Hippocampal formation (tissue), 2 donors: ENCODE data around the gene CNPY3.

Experiments used
- DNase-seq, 2 donors: peaks; one replicate each; lab custom pipeline; 2025; lab: John Stamatoyannopoulos, UW

Gene CNPY3

DNA sequence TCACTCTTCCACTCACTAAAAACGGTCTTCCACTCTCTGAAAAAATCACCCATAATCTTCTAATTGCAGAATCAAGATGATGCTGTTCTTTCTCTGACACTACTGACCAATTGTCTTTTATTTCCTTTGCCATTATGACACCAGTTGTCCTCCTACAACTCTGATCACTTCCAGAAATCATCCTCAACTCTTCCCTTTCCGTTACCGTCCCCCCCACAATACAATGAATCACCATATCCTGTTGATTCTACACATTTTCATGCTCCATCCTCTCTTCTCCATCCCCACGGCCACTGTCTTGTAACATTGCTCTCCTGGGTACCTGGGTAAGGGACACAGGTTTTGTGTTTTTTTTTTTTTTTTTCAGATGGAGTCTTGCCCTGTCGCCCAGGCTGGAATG, 52.6 kb downstream of the CNPY3 start:
- no peak for DNase-seq

DNA sequence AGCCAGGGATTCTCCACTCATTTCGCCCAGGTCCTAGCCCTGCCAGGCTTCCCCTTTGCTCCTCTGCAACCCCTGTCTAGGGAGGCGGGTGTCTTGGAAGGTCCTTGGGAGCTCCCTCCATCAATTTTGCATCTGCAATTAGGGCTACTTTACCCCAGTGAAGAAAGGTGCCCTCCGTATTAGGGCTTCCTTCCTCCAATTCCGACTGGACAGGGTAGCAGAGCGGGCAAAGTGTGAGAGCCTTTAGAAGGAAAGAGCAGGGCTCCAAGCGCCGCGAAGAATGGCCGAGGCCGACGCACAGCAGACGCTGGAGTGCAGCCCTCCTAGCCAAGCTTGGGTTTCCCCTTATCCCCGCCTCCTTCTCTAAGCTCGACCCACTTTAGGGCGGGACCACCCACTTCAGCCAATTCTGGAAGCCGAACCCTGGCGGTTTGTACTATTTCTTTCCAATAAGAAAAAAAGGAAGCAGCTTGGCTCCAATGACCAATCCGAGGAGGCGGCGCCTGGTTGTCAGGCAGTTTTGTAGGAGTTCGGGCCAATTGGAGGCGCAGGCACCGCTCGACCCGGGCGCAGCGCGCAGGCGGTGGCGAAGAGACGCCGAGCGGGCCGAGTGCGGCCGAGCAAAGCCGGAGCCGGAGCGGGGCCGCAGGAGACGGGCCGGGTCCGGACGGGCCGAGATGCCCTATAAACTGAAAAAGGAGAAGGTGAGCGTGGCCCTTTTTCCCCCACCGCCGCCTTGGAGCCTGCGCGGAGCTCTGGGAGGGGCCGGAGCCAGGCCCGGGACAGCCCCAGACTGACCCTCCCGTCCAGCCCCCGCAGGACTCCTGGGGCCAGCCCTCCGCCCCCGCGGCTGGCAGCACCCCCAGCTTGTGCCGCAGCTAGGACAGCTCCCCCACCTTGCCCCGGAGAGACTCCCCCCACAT, 55.0 kb downstream of the CNPY3 start, which contains the start of gene PPP2R5D:
TSS of gene PPP2R5D (plus strand) at position 570 of the 923 bp plus-strand sequence. CDS start at position 678, 108 bp downstream.
- peak; percentile 98 to 100 for DNase-seq

DNA sequence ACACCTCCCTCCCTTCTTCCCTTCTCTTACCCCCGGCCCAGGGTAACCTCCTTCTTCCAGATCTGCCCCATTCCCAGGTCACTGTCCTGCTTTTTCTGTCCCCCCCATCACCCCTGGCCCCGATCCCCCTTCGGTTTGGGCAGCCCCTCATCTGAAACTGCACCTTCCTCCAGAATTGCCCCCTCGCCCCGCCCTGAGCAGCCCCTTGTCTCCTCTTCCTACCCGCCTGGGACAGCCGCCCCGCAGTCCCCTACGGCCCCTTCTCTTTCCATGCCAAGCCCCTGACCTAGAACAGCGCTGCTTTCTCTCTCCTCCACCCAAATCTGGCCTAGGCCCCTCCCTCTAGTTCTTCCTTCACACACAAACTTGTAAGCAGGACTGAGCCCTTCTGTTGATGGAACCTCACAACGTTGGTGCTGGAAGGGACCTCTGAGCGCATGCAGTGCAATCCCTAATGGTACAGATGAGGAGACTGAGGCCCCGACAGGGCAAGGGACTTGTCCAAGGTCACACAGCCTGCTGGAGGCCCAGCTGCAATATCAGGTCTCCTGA, 55.7 kb downstream of the CNPY3 start:
- DNase-seq, result no peak

DNA sequence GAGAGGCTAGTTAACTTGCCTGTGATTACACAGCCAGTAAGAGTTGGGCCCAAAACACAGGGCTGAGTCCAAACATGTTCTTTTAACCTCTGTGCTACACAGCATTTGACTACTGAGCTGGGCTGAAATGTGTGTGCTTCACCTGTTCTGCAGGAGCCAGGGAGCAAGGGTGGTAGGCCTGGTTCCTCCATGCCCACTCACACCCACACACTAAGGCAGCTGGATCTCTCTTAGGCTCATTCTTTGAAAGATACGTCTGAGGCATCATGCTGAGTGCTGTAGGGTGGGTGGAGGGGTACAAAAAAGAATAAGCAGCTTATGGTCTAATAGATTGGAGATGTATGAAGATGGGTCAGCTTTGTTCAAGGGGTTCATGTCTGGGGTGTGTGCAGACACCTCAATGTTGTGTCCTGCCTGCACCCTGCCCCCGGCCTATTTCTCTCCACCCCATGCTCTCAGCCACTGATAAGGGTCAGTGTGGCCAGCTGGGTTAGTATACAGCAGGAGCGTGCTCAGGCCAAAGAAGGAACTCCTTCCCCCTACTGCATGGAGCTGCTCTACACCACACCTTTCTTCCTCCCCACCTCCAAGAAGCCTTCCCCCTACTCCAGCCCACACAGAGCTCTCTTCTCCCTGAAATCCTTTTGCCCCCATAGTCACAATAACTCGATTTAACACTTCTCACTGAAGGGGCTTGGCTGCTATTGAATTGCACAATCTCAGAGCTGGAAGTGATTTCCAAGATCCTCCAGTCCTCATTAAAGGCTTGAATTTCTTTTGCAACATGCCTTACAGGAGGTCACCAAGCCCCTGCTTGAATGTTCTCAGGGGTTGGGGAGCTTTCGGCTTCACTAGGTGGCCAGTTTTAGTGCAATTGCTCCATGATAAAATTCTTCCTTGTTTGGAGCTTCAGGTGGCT, 58.5 kb downstream of the CNPY3 start:
- no peak for DNase-seq

DNA sequence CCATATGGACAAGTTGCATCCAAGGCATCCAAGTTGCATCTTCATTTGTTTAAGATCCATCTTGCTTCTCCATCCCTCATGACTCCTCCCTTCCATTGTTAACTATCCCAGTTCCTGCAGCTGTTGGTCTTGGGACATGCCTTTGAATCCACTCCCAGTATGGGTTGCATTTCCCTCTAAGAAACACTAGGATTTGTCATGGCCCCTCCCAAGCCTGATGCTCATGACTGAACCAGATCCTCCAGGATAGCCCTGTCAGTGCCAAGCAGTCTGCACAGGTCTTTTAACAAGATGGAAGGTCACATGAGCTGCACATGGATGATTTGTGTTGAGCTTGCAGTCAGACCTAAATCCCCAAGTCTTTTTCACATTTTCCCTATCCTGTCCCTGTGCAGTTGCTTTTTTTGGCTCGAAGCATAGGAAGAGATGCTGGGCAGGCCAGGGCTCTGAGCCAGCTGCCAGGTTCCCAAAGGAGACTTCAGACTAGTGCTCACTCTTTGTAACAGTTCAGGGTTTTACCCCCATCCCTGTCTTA, 59.3 kb downstream of the CNPY3 start:
- DNase-seq, result no peak
